Stimulated activated CD4-positive, alpha-beta T cell treated with anti-CD3 and anti-CD28 coated beads, TNF-alpha, amount 100 ng/mL, for 4 hours (primary cell): Measurements from ENCODE around the gene MORF4L2.
A peak's percentile ranks its signal among the peaks of the same experiment; 100 is the strongest.

ENCODE experiments used
- DNase-seq, 3 experiments: peaks; one replicate each; pipeline ENCODE4 v3.0.0-alpha.2; 2020; ENCODE audit warnings: low read depth in 3 of 3

Gene MORF4L2, protein sequence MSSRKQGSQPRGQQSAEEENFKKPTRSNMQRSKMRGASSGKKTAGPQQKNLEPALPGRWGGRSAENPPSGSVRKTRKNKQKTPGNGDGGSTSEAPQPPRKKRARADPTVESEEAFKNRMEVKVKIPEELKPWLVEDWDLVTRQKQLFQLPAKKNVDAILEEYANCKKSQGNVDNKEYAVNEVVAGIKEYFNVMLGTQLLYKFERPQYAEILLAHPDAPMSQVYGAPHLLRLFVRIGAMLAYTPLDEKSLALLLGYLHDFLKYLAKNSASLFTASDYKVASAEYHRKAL

GRCh38 chrX:103686199-103687072, at the start of gene MORF4L2:
Gene MORF4L2 (minus strand): TSS chrX:103686699. CDS start chrX:103677027, 9,672 bp downstream.
- DNase-seq: peak; percentile 56 to 72 (median 70)

- DNase-seq: no peak
Measured at GRCh38 chrX:103734125-103734760, 47.7 kb upstream of the MORF4L2 start.

DNA sequence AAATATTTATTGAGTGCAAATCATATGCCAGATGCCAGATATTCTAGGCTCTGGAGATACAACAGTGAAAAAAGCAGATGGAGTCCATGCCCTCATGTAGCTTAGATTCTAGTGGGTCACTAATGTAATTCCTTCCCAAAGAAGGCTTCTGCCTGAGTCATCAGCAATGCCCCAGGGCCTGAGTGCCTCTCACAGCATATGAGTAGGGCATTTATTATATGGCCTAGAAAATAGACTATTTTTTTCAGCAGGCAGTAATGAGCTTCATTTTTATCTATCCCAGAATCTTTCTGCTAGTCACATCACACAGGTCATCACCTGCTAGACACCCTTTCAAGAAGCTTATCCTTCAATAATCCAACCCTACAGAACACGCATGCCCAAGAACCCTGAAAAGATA, 46.5 kb upstream of the MORF4L2 start:
- DNase-seq: no peak

DNA sequence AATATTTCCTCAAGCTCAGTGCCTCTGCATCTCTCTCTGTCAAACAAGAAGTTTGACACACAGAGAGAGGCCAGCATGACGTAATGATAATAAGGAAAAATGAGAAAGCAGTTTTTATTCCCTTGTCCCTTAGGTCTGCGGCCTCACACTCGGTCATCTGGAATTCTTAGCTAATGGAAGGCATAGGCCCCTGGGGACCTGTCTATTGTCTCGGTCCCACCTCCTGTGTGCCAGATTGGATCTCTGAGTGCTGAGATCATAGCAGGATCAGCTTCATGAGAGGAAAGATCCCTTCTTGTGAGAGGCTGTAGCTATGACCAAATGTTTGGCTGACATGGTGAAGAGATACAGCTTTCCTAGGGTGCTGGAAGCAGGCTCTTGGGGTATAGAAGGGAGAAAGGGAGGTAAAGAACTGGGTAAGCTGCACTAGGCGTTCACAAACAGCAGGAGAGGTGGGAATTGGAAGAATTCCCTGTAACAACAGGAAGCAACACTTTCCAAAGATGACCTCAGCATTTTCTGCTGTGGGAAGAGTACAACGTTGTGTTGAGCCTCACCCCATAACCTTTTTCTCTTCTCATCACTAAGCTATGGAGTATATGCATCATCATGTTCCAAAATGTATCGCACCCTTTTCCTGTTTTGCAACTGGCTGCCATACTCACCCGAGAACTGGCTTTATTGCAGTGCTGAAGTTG, 44.4 kb upstream of the MORF4L2 start:
- no peak for DNase-seq

- DNase-seq: no peak
Measured at GRCh38 chrX:103730147-103730795, 43.8 kb upstream of the MORF4L2 start.

DNA sequence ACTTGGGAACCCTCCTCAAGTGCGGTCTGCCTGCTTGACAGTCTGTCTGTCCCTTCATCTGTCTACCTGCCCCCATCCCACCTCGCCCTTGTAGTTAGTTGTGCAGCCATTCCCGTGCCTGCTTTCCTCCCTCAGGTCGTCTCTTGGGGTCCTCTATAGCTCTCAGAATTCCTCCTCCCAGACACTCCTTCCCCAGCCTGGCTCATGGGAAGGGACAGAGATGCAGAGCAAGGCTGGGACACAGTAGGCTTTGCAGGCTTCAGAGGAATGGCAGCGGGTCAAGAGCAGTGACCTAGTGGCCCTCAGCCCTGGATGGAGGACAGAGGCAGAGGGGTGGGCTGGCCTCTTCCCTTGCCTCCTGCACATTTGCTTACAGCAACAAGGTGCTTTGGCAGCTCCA, 42.5 kb upstream of the MORF4L2 start:
- no peak for DNase-seq

GRCh38 chrX:103727115-103727514, 40.6 kb upstream of the MORF4L2 start:
- DNase-seq: no peak

GRCh38 chrX:103726477-103726876, 40.0 kb upstream of the MORF4L2 start:
- DNase-seq: no peak

DNA sequence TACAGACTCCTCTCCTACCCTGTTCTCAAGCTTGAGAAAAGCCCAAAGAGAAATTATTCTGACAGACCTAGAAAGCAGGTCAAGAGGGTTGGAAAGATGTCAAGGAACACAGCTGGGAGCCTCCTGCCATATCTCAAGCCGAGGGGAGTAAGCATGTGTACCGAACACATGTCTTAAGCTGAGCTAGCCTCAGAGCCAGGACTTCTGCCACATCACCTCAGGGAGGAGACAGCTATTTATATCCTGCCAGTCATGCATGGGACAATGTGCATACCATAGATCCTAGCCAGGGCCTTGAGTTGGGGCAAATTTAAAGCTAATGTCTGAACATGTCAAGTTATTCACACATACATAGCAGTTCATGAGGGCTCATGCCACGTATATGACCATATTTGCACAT, 36.0 kb upstream of the MORF4L2 start:
- DNase-seq: no peak

GRCh38 chrX:103718120-103718519, 31.6 kb upstream of the MORF4L2 start:
- no peak for DNase-seq

DNA sequence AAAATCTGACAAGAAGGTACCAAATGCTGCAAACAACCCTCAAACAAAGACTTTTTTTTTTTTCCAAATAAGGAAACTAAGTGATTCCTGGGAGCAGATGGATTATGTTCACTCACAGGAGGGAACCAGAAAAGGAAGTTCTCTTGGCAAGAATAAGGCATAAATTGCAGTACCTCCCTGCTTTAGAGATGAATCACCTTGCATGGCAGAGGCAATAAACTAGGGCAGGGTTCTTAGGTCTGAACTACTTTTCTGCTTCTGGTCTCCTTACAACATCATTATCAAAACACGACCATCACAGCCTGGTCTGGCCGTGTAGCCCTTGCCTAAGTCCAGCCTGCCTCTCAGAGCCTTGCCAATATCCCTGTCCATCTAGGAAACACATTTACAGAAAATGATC, 30.5 kb upstream of the MORF4L2 start:
- no peak for DNase-seq

DNA sequence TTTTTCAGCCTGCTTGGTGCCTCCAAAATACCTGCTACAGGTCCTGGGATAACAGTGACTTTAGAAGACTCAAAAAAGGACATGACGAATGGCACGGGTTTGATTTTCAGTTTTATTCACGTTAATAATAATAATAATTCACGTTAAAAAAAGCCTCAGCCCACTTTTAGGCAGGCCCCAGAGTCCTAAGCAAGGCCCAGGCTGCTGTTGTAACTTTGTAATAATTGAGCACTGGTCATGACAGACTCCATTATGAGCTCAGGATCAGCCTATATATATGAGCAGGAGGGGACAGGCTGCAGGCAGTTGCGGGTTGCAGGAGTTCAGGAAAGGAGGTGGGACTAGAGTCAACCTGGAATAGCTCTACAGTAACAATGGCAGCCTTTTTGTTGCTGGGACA, 24.1 kb upstream of the MORF4L2 start, which contains the start of gene TMEM31:
TSS of gene TMEM31 (plus strand) at position 301 of the 400 bp plus-strand sequence. CDS start 1,350 bp downstream, outside the sequence.
- no peak for DNase-seq

GRCh38 chrX:103704863-103705262, 18.4 kb upstream of the MORF4L2 start:
- no peak for DNase-seq

- DNase-seq: no peak
Measured at GRCh38 chrX:103699243-103699642, 12.7 kb upstream of the MORF4L2 start.

- no peak for DNase-seq
Measured at GRCh38 chrX:103697687-103698086, 11.2 kb upstream of the MORF4L2 start.

DNA sequence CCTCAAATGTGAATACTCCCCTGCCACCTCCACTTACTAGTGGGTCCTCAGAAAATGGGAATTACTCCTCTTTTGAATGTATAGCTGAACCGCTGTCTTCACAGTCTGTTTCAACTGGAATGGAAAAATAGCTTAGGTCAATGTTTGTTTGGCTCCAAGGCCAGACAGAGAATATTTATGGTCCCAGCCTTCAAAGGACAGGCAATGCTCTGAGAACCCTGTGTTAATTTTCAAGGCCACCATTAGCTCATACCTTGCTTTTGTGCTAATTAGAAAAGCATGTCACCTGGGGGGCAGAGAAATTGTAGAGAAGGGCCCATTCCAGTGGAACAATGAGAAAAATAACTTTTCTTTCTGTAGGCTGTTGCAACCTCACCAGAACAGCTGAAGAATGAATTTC, 4.6 kb upstream of the MORF4L2 start:
- no peak for DNase-seq

DNA sequence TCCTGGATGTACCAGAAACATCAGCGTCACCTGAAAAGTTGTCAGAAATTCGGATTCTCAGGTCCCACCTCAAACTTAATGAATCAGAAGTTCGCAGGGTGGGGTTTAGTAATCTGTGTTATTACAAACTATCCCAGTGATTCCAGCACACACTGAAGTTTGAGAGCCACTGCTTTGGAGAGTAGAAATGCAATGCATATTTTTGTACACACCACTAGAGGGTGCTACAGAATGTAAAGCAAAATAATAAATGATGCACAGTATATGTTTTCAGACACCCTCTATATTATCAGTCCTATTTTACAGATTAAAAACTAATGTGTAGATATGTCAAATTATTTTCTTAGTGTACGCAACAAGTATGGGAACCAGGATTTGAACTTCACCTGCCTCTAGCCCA, 2.4 kb upstream of the MORF4L2 start:
- no peak for DNase-seq

- peak; percentile 8 to 19 (median 8) for DNase-seq
Measured at GRCh38 chrX:103687696-103688201, 1.2 kb upstream of the MORF4L2 start.

DNA sequence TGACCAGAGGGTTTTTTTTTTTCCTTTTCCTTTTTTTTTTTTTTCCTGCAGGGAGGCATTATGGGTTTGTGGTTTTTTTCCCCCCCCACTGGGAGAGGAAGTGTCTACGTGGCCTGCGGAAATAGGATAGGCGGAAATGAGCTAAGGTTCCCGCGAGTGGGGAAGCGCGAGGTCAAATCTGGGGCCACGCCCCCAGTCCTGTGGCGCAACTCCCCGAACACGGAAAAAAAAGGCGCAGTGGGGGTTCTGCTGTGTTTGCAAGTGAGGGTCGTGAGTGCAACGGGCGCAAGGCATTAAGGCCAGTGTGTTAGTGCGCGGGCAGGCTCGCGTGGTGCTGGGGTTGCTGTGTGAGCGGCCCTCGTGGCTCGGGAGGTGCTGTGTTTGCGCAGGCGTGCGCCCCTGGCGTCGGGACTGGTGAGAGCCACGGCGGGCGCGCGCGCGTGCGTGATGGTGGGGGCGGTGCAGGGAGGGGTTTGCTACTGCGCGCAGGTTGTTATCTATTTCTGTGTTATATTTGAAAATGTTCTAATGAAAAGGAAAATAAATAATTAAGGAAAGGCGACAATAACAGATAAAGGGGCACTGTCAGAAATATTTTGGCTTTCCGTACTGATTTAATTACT, 685 bp upstream of the MORF4L2 start:
- DNase-seq: peak; percentile 69 to 77 (median 76)

- no peak for DNase-seq
Measured at GRCh38 chrX:103685396-103685795, 1.1 kb downstream of the MORF4L2 start.

DNA sequence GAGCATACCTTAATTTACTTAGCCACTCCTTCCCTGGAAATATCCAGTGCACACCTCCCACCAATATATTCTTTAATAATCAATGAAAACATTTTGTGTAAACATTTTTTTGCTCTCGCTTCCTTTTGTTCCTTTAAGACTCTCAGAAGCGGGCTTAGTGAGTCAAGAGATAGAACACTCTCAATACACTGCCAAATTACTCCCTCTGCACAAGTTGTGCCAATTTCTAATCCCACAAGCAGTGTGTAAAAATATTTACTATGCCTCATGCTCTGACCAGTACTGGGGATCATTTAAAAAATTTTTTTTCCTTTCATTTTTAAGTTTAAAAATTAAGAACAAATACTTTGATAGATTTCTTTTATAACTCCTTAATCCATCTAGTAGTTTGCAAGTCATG, 5.1 kb downstream of the MORF4L2 start:
- no peak for DNase-seq
